ENCODE data around the gene NSMCE1.

DNA sequence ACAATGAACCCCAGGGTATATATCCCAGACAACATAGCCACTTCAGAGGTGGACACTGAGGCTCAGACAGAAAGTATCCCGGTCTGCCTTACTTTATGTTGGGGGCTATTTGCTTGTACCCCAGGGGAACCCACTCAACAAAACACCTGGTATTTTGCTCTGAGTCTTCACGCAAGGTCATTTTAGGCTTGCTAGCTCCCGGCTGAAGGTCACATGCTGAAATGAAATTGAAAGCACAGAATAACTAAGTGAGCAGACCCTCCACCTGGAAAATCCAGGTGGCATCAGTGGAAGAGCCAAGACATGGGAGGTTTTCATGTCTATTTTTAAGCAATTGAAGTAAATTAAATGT, 69.4 kb downstream of the NSMCE1 start:
- TF ChIP-seq, protein P1, sequence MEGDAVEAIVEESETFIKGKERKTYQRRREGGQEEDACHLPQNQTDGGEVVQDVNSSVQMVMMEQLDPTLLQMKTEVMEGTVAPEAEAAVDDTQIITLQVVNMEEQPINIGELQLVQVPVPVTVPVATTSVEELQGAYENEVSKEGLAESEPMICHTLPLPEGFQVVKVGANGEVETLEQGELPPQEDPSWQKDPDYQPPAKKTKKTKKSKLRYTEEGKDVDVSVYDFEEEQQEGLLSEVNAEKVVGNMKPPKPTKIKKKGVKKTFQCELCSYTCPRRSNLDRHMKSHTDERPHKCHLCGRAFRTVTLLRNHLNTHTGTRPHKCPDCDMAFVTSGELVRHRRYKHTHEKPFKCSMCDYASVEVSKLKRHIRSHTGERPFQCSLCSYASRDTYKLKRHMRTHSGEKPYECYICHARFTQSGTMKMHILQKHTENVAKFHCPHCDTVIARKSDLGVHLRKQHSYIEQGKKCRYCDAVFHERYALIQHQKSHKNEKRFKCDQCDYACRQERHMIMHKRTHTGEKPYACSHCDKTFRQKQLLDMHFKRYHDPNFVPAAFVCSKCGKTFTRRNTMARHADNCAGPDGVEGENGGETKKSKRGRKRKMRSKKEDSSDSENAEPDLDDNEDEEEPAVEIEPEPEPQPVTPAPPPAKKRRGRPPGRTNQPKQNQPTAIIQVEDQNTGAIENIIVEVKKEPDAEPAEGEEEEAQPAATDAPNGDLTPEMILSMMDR (IDR thresholded peaks at IDR 0.05): no peak
- TF ChIP-seq EP300 (IDR thresholded peaks at IDR 0.05) (no peak), POLR2A (IDR thresholded peaks at IDR 0.05) (no peak)
